Heart right ventricle (tissue), 16 donors: ENCODE measurements around the gene TSPAN18. TPM values are rescaled to one million over a fixed set of nuclear protein-coding genes. Genes with fewer than 3 reads are reported as not detected.

Experiments
- ATAC-seq, 8 donors: fragments of 200-7000 bp; cut with Tn5 transposase; one replicate each; pipeline ENCODE4 v1.9.1; 2020; ENCODE audit warnings: mild to moderate bottlenecking in 8 of 8, moderate library complexity in 8 of 8, moderate number of reproducible peaks in 1 of 8
- DNase-seq, 2 donors: peaks; one replicate each; pipeline ENCODE4 v3.0.0-alpha.2; 2020
- H3K27ac ChIP-seq, 10 donors: fragments of 200-600 bp; sonication (generic) in 2 of 10; one replicate each; pipeline versions ENCODE4 v1.5.0 to v1.8.0; 2020 to 2022; ENCODE audit warnings: mild to moderate bottlenecking in 3 of 10
- H3K27me3 ChIP-seq, 7 donors: fragments of 200-600 bp; one replicate each; pipeline ENCODE4 v1.8.0; 2021 to 2022; ENCODE audit warnings: mild to moderate bottlenecking in 2 of 7
- H3K36me3 ChIP-seq, 9 donors: fragments of 200-600 bp; sonication (generic) in 1 of 9; one replicate each; pipeline versions ENCODE4 v1.5.0 to v1.8.0; 2020 to 2022; ENCODE audit warnings: mild to moderate bottlenecking in 2 of 9
- H3K4me1 ChIP-seq, 9 donors: fragments of 200-600 bp; sonication (generic) in 1 of 9; one replicate each; pipeline versions ENCODE4 v1.5.0 to v1.8.0; 2020 to 2022; ENCODE audit warnings: mild to moderate bottlenecking in 4 of 9
- H3K4me3 ChIP-seq, 10 donors: fragments of 200-600 bp; sonication (generic) in 2 of 10; one replicate each; pipeline versions ENCODE4 v1.5.0 to v1.8.0; 2020 to 2022; ENCODE audit warnings: mild to moderate bottlenecking in 7 of 10, moderate library complexity in 2 of 10
- H3K9me3 ChIP-seq, 11 donors: fragments of 200-600 bp in 10 of 11; sonication (generic) in 2 of 11; one replicate each; pipeline versions ENCODE4 v1.5.0 to v1.8.0; 2013 to 2022; ENCODE audit warnings: mild to moderate bottlenecking in 2 of 11, control low read depth in 1 of 11, moderate library complexity in 1 of 11
- WGBS, 2 donors: extraction: QIAGEN DNeasy Blood & Tissue Kit; methylation state at CpG; one replicate each; pipeline ENCODE4 v1.1.7; 2013; ENCODE audit warnings: inconsistent platforms in 1 of 2; 5-methylcytosine and 5-hydroxymethylcytosine counted together
- intact Hi-C, 10 donors: fragments of 100-400 bp; cut with DNase I; formaldehyde crosslinking; loops; one replicate each; pipeline versions ENCODE4 v1.11.1 to v1.14.2; 2022
- polyA plus RNA-seq, 2 donors: library from polyadenylated mRNA; stranded (reverse); fragments of 200-250 nt; gene quantifications; one replicate each; pipeline ENCODE4 v1.2.3, GENCODE V29; 2013
- total RNA-seq, 10 donors: library from RNA; stranded (reverse); fragmentation: NEBNext Ultra II Directional in 3 of 10; extraction: Animal tissue kit (Norgen Biotek cat#: 25700) in 3 of 10; gene quantifications; one replicate each; pipeline versions ENCODE4 v1.2.1 to v1.2.4, GENCODE V29; 2021 to 2023
- TF ChIP-seq, protein P1 (sequence below), 9 donors: fragments of 200-600 bp; sonication (generic) in 2 of 9; IDR thresholded peaks; one replicate each; pipeline versions ENCODE4 v1.5.0 to v1.8.0; 2021 to 2022; ENCODE audit warnings: antibody characterized with exemption in 9 of 9, mild to moderate bottlenecking in 5 of 9, moderate library complexity in 1 of 9
- donor health status: Arrhythmogenic right ventricular cardiomyopathy.
- donor health status: ischemic (EF 13 %, LVEDD 7.1; RV severe dilation, severe dysfunction).
- donor health status: healthy with polysubstance abuse.
- donor health status: DM: no; HTN: yes; CAD: no.
- donor health status: DM: no; HTN: no; CAD: no.
- donor health status: ischemic (EF 25% LVEDD 6.9; RV normal size, moderate dysfunction).
- donor health status: ischemic (EF 25% LVEDD 5.7; RV mildly dilated, moderate dysfunction).
- donor health status: healthy.
- donor health status: DM: yes; HTN: yes; CAD: no.
- donor health status: Ischemic cardiomyopathy.
- donor health status: ischemic (EF 35%, LVEDD 5.7; RV mildly dilated, moderate dysfunction).
- donor health status: nonischemic (EF 11% LVEDD 7.7; RV severe dilation, severe dysfunction).
- donor health status: DM: yes; HTN: yes; CAD: no.
- donor health status: PGD.
- donor health status: ischemic (EF 29% LVEDD 5.4; RV normal size, mild dysfunction).
- donor health status: nonischemic (EF 23%, LVEDD 6.1; RV moderate dilation, normal function).

The TSPAN18 gene
- total and polyA plus RNA-seq, 12 donors = 37.7 to 140 (median 92.9) TPM

DNA sequence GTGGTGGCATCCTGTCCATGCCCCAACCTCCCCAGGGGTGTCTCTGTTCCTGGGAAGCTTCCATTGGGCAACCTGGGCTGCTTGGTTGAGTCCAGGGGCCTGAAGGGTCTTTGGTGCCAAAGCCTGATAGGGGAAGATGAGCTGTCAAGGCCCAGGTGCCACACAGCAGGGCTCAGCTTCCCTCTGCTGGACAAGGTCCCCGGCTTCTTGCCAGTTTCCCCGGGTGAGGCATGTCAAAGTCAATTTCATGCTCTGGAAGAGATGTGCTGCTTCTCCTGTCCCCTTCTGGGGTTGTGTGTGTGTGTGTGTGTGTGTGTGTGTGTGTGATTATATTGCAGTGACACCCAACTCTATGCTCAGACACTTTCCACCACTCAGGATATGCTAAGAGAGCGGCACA lies 197.0 kb downstream of the TSPAN18 start:
- 90 to 94% methylated on average over 3 of the region's 3 CpGs for WGBS, 2 donors
- Histone ChIP-seq H3K36me3 (peaks cover 0 to 67% (median 8%) of the 10 kb centered on the region in 9 donors), H3K27ac (no peak overlapping the region), H3K9me3 (no peaks in the 10 kb centered on the region), H3K27me3 (no peaks in the 10 kb centered on the region), H3K4me1 (peaks cover 5 to 35% (median 14%) of the 10 kb centered on the region in 9 donors), H3K4me3 (no peak overlapping the region)
- TF ChIP-seq, protein P1, sequence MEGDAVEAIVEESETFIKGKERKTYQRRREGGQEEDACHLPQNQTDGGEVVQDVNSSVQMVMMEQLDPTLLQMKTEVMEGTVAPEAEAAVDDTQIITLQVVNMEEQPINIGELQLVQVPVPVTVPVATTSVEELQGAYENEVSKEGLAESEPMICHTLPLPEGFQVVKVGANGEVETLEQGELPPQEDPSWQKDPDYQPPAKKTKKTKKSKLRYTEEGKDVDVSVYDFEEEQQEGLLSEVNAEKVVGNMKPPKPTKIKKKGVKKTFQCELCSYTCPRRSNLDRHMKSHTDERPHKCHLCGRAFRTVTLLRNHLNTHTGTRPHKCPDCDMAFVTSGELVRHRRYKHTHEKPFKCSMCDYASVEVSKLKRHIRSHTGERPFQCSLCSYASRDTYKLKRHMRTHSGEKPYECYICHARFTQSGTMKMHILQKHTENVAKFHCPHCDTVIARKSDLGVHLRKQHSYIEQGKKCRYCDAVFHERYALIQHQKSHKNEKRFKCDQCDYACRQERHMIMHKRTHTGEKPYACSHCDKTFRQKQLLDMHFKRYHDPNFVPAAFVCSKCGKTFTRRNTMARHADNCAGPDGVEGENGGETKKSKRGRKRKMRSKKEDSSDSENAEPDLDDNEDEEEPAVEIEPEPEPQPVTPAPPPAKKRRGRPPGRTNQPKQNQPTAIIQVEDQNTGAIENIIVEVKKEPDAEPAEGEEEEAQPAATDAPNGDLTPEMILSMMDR (IDR thresholded peaks at IDR 0.05) = no peak
- intact Hi-C loops = loop anchor here in 2 of 10 donors (10.0 kb wide), 2 partner anchors 371 to 401 kb away; no protein-coding TSS in a partner anchor
- no peak for DNase-seq
- ATAC-seq = no peak

DNA sequence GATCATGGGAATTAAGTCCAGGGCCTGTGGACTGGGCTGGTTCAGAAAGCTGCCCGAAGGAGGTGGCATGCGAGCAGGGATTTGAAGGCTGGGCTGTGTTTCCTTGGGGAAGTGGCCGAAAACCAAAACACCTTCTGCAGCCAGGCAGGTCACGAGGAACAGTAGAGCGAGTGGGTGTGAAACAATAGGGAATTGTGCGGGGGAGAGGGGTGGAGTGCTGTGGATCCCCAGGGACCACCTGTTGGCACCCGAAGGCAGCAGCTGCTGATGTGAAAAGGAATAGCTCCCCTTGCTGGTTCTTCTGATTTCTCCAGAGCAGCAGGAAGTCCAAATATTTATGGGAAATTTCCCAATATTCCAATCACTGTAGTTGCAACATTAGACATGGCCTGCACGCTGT lies 199.3 kb downstream of the TSPAN18 start:
- WGBS, 2 donors = 58 to 61% methylated on average over 8 of the region's 8 CpGs
- peak in 4 of 8 donors; percentile 43 to 52 (median 48) for ATAC-seq
- Histone ChIP-seq H3K9me3 (no peaks in the 10 kb centered on the region), H3K4me1 (peaks cover 5 to 35% (median 14%) of the 10 kb centered on the region in 9 donors), H3K4me3 (no peak overlapping the region), H3K36me3 (peaks cover 0 to 67% (median 5%) of the 10 kb centered on the region in 9 donors), H3K27me3 (no peaks in the 10 kb centered on the region), H3K27ac (peak overlapping the region in 1 of 10 donors; percentile 26)
- intact Hi-C loops = loop anchor here in 2 of 10 donors (2.0 to 10.0 kb wide), 3 partner anchors 179 to 399 kb away; no protein-coding TSS in a partner anchor
- TF ChIP-seq, protein P1 (IDR thresholded peaks at IDR 0.05) = peak in 3 of 9 donors; percentile 25 to 29 (median 27)
- DNase-seq = no peak

DNA sequence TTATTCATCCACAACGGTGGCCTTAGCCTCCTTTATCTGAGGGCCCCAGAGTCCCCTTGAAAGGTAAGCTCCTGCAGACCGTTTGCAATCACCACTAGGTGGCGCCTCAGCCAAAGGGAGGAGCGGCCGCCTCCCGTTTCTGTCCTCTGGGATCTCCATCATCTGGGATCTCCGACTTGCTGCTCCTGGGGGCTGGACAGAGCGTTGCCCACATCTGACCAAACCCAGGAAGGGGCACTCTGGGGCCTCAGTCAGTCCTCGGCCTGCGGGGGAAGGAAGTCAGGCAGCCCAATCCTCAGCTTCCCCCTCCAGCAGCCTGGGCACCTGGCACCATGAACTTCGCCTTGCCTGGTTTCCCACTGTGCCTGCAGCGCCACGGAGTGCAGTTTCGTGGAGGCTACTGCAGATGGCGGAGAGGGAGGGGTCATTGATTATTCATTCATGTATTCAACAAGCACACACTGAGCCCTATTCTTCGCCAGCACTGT lies 200.5 kb downstream of the TSPAN18 start:
- no peak overlapping the region for H3K4me3 ChIP-seq
- no peaks in the 10 kb centered on the region for H3K9me3 ChIP-seq
- TF ChIP-seq, protein P1 (IDR thresholded peaks at IDR 0.05) = peak; percentile 64 to 93 (median 88)
- ATAC-seq = peak in 7 of 8 donors; percentile 25 to 67 (median 52)
- peak; percentile 64 to 68 for DNase-seq
- 34 to 38% methylated on average over 16 of the region's 16 CpGs for WGBS, 2 donors
- no peak overlapping the region for H3K27ac ChIP-seq
- peaks cover 5 to 35% (median 14%) of the 10 kb centered on the region in 9 donors for H3K4me1 ChIP-seq
- intact Hi-C loops = loop anchor here in 2 of 10 donors (2.0 to 10.0 kb wide), 3 partner anchors 178 to 398 kb away; no protein-coding TSS in a partner anchor
- H3K27me3 ChIP-seq = no peaks in the 10 kb centered on the region
- peaks cover 0 to 58% (median 5%) of the 10 kb centered on the region in 9 donors for H3K36me3 ChIP-seq

DNA sequence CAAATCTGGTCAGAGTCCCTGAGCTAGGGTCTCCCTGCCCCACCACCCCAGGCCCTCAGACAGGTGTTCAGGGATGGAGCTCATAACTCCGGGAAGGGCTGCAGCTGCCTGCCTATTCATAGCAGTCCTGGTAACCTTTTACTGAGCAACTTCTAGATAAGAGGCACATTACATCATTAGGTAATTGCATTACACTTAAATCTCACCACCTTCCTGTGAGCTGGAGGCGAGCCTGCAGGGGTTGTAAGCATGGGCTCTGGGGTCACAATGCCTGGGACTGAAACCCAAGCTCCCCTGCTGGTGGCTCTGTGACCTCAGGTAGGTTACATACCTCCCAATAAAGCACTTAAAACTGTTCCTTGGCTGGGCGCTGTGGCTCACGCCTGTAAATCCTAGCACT lies 201.4 kb downstream of the TSPAN18 start:
- H3K27me3 ChIP-seq = no peaks in the 10 kb centered on the region
- intact Hi-C loops = loop anchor here in 2 of 10 donors (10.0 kb wide), 2 partner anchors 367 to 397 kb away; no protein-coding TSS in a partner anchor
- H3K9me3 ChIP-seq = no peaks in the 10 kb centered on the region
- TF ChIP-seq, protein P1 (IDR thresholded peaks at IDR 0.05) = no peak
- H3K27ac ChIP-seq = no peak overlapping the region
- DNase-seq (no peak), ATAC-seq (no peak)
- peaks cover 5 to 35% (median 14%) of the 10 kb centered on the region in 9 donors for H3K4me1 ChIP-seq
- H3K36me3 ChIP-seq = peaks cover 0 to 50% (median 5%) of the 10 kb centered on the region in 9 donors
- H3K4me3 ChIP-seq = no peak overlapping the region
- 85 to 86% methylated on average over 4 of the region's 4 CpGs for WGBS, 2 donors
